ENCODE data around the gene ARL4A. TPM values are rescaled to one million over a fixed set of nuclear protein-coding genes. Genes with fewer than 3 reads are reported as not detected.
A peak's percentile ranks its signal among the peaks of the same experiment; 100 is the strongest.

The ARL4A gene
- polyA plus RNA-seq, 1 donor (not counting 4 experiments of a cell fraction or from before 2014, with no cell fraction given) = 17.1 TPM

- H2AFZ ChIP-seq (ENCODE audit: control insufficient read depth, low read length) = no peak overlapping the region
- H3K27me3 ChIP-seq (ENCODE audit: control insufficient read depth, extremely low read depth, insufficient read depth, low read length) = no peaks in the 10 kb centered on the region
- H3K36me3 ChIP-seq (ENCODE audit: control insufficient read depth in 2 of 2, extremely low read depth in 1 of 2, insufficient read depth in 2 of 2, low read length in 2 of 2) = no peaks in the 10 kb centered on the region
- no peaks in the 10 kb centered on the region for H4K20me1 ChIP-seq (ENCODE audit: control insufficient read depth, extremely low read depth, insufficient read depth, low read length)
- H3K4me2 ChIP-seq (ENCODE audit: control insufficient read depth, extremely low read depth, insufficient read depth, low read depth, low read length) = no peak overlapping the region
- no peak for DNase-seq (ENCODE audit: low read depth, low spot score)
- H3K9ac ChIP-seq (ENCODE audit: control insufficient read depth, extremely low read depth, insufficient read depth, low read length) = no peak overlapping the region
- dilution Hi-C loops (cut with MboI; ENCODE audit: extremely low pct_ligation_motif_present, low sequenced_read_pairs) = no loop called here
- no peak overlapping the region for H3K4me3 ChIP-seq (ENCODE audit: control insufficient read depth in 2 of 3, extremely low read depth in 1 of 3, insufficient read depth in 2 of 3, low read depth in 1 of 3, low read length in 3 of 3)
- no peak overlapping the region for H3K27ac ChIP-seq (ENCODE audit: control insufficient read depth, insufficient read depth, low read length)
- H3K9me1 ChIP-seq (ENCODE audit: control insufficient read depth, extremely low read depth, insufficient read depth, low read length) = no peaks in the 10 kb centered on the region
- peaks cover 8% of the 10 kb centered on the region for H3K4me1 ChIP-seq (ENCODE audit: control insufficient read depth, extremely low read depth, insufficient read depth, low read length)
- no peaks in the 10 kb centered on the region for H3K9me3 ChIP-seq (ENCODE audit: control insufficient read depth, low read depth, low read length)
- no peaks in the 10 kb centered on the region for H3K79me2 ChIP-seq (ENCODE audit: control insufficient read depth, insufficient read depth, low read length)
- FAIRE-seq = no peak
- TF ChIP-seq CTCF (optimal IDR thresholded peaks at IDR 0.05 in 1 of 3, IDR thresholded peaks at IDR 0.05 in 1 of 3, conservative IDR thresholded peaks at IDR 0.05 in 1 of 3; ENCODE audit: extremely low read depth in 1 of 3, insufficient read depth in 2 of 3, low read length in 3 of 3) (no peak), EZH2 (IDR thresholded peaks at IDR 0.05; ENCODE audit: low read length) (no peak)
Observed at GRCh38 chr7:12661581-12661980, 25.9 kb upstream of the ARL4A start.

- dilution Hi-C loops (cut with MboI; ENCODE audit: extremely low pct_ligation_motif_present, low sequenced_read_pairs) = no loop called here
- H2AFZ ChIP-seq (ENCODE audit: control insufficient read depth, low read length) = no peak overlapping the region
- H3K27ac ChIP-seq (ENCODE audit: control insufficient read depth, insufficient read depth, low read length) = no peak overlapping the region
- H3K4me2 ChIP-seq (ENCODE audit: control insufficient read depth, extremely low read depth, insufficient read depth, low read depth, low read length) = no peak overlapping the region
- no peaks in the 10 kb centered on the region for H3K36me3 ChIP-seq (ENCODE audit: control insufficient read depth in 2 of 2, extremely low read depth in 1 of 2, insufficient read depth in 2 of 2, low read length in 2 of 2)
- DNase-seq (ENCODE audit: low read depth, low spot score) = no peak
- H4K20me1 ChIP-seq (ENCODE audit: control insufficient read depth, extremely low read depth, insufficient read depth, low read length) = no peaks in the 10 kb centered on the region
- FAIRE-seq = peak; percentile 32
- no peak overlapping the region for H3K4me3 ChIP-seq (ENCODE audit: control insufficient read depth in 2 of 3, extremely low read depth in 1 of 3, insufficient read depth in 2 of 3, low read depth in 1 of 3, low read length in 3 of 3)
- no peak overlapping the region for H3K9ac ChIP-seq (ENCODE audit: control insufficient read depth, extremely low read depth, insufficient read depth, low read length)
- no peaks in the 10 kb centered on the region for H3K79me2 ChIP-seq (ENCODE audit: control insufficient read depth, insufficient read depth, low read length)
- H3K4me1 ChIP-seq (ENCODE audit: control insufficient read depth, extremely low read depth, insufficient read depth, low read length) = peaks cover 18% of the 10 kb centered on the region
- no peaks in the 10 kb centered on the region for H3K9me1 ChIP-seq (ENCODE audit: control insufficient read depth, extremely low read depth, insufficient read depth, low read length)
- TF ChIP-seq EZH2 (IDR thresholded peaks at IDR 0.05; ENCODE audit: low read length) (no peak), CTCF (optimal IDR thresholded peaks at IDR 0.05 in 1 of 3, IDR thresholded peaks at IDR 0.05 in 1 of 3, conservative IDR thresholded peaks at IDR 0.05 in 1 of 3; ENCODE audit: extremely low read depth in 1 of 3, insufficient read depth in 2 of 3, low read length in 3 of 3) (no peak)
- no peaks in the 10 kb centered on the region for H3K27me3 ChIP-seq (ENCODE audit: control insufficient read depth, extremely low read depth, insufficient read depth, low read length)
- no peaks in the 10 kb centered on the region for H3K9me3 ChIP-seq (ENCODE audit: control insufficient read depth, low read depth, low read length)
Observed at GRCh38 chr7:12670000-12670729, 17.3 kb upstream of the ARL4A start.

All from keratinocyte (primary cell).